Stimulated activated naive B cell treated with anti-CD40 and anti-IgM and Interleukin-4, amounts not matched to agents 10 μg/mL and 1 μg/mL and 100 μg/mL, for 72 hours (primary cell): ENCODE data around the gene ANO6.

ENCODE experiments used
- ATAC-seq, 2 donors: fragments of 150-1000 bp; cut with Tn5 transposase; replicated peaks; 2 replicates each; pipeline ENCODE4 v1.10.0; 2021; ENCODE audit warnings: moderate library complexity in 1 of 2
- DNase-seq: peaks from one replicate; pipeline ENCODE4 v3.0.0; 2021
- H3K27ac Mint-ChIP-seq: one replicate; pipeline ENCODE4 v1.8.0; 2022; ENCODE audit warnings: mild to moderate bottlenecking, mixed read lengths
- H3K27me3 Mint-ChIP-seq, 2 donors: one replicate each; pipeline ENCODE4 v1.8.0; 2022; ENCODE audit warnings: mixed read lengths in 2 of 2
- H3K36me3 Mint-ChIP-seq, 2 donors: one replicate each; pipeline ENCODE4 v1.8.0; 2022; ENCODE audit warnings: mixed read lengths in 2 of 2, mild to moderate bottlenecking in 1 of 2
- H3K4me1 Mint-ChIP-seq, 2 donors: one replicate each; pipeline ENCODE4 v1.8.0; 2022; ENCODE audit warnings: mixed read lengths in 2 of 2, mild to moderate bottlenecking in 1 of 2
- H3K4me3 Mint-ChIP-seq, 2 donors: one replicate each; pipeline ENCODE4 v1.8.0; 2022; ENCODE audit warnings: mild to moderate bottlenecking in 2 of 2, mixed read lengths in 2 of 2, moderate library complexity in 1 of 2
- H3K9me3 Mint-ChIP-seq, 2 donors: one replicate each; pipeline ENCODE4 v1.8.0; 2022; ENCODE audit warnings: mixed read lengths in 2 of 2, mild to moderate bottlenecking in 1 of 2

ANO6 gene

GRCh38 chr12:45263587-45263986, 47.7 kb downstream of the ANO6 start:
- no peaks in the 10 kb centered on the region for H3K27me3 Mint-ChIP-seq
- H3K4me3 Mint-ChIP-seq: no peak overlapping the region
- H3K27ac Mint-ChIP-seq: no peak overlapping the region
- H3K36me3 Mint-ChIP-seq: peaks cover 0 to 2% of the 10 kb centered on the region in 2 donors
- H3K9me3 Mint-ChIP-seq: no peaks in the 10 kb centered on the region
- DNase-seq: no peak
- no peak for ATAC-seq
- H3K4me1 Mint-ChIP-seq: peaks cover 1 to 4% of the 10 kb centered on the region in 2 donors

GRCh38 chr12:45268672-45269411, 52.9 kb downstream of the ANO6 start:
- DNase-seq (no peak), ATAC-seq (peak; percentile 65 to 68)
- Mint-ChIP-seq H3K4me1 (peaks cover 4 to 11% of the 10 kb centered on the region in 2 donors), H3K27ac (no peak overlapping the region), H3K27me3 (no peaks in the 10 kb centered on the region), H3K4me3 (no peak overlapping the region), H3K9me3 (no peaks in the 10 kb centered on the region), H3K36me3 (peaks cover 0 to 1% of the 10 kb centered on the region in 2 donors)

DNA sequence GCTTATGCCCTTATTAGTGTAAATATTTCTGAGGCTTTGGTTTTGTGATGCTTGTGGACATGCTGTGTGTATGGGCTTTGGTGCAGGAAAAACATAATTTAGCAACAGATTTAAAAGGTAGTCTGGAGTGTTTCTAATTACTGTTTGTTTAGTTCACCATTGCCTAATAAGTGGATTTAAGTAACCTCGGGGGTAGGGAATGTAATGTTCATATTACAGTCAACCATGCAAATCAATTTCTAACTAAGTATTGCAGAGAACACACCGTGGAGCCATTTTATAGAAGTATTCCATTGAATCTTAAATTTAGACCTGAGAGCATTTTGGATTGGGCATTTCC, 53.5 kb downstream of the ANO6 start:
- Mint-ChIP-seq H3K4me1 (peaks cover 3 to 11% of the 10 kb centered on the region in 2 donors), H3K27ac (no peak overlapping the region), H3K36me3 (peaks cover 0 to 1% of the 10 kb centered on the region in 2 donors), H3K4me3 (no peak overlapping the region), H3K9me3 (no peaks in the 10 kb centered on the region), H3K27me3 (no peaks in the 10 kb centered on the region)
- DNase-seq (no peak), ATAC-seq (no peak)

GRCh38 chr12:45270951-45271350, 55.1 kb downstream of the ANO6 start:
- Mint-ChIP-seq H3K27ac (no peak overlapping the region), H3K4me1 (peaks cover 3 to 11% of the 10 kb centered on the region in 2 donors), H3K4me3 (no peak overlapping the region), H3K36me3 (peaks cover 0 to 1% of the 10 kb centered on the region in 2 donors), H3K9me3 (no peaks in the 10 kb centered on the region), H3K27me3 (no peaks in the 10 kb centered on the region)
- DNase-seq (no peak), ATAC-seq (no peak)

DNA sequence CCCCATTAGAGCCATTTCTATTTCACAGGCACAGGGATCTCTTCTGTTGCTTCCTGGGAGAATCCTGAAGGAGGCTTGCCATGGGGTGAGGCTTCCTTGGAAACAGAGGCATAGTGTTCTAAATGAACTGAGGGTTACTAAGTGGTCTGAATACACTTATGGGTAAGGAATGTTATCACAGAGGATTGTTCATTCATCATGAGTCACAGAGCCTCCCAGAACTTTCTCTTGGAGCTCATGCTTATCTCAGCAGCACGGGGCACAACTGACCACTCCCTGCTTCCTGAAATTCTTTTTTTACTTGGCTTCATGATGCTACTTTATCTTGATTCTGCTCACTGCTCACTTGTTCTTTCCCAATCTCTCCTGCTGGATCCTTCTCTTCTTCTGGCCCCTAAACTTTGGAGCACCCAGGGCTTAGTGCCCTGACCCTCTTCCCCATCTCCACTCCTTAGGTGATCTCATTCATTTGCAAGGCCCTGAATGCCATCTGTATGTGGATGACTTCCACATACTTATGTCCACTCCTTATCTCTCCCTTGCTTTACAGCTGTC, 57.9 kb downstream of the ANO6 start:
- peaks cover 4 to 5% of the 10 kb centered on the region in 2 donors for H3K36me3 Mint-ChIP-seq
- no peak for DNase-seq
- H3K27ac Mint-ChIP-seq: no peak overlapping the region
- H3K9me3 Mint-ChIP-seq: no peaks in the 10 kb centered on the region
- H3K4me3 Mint-ChIP-seq: no peak overlapping the region
- ATAC-seq: no peak
- no peaks in the 10 kb centered on the region for H3K27me3 Mint-ChIP-seq
- peaks cover 5 to 7% of the 10 kb centered on the region in 2 donors for H3K4me1 Mint-ChIP-seq

- H3K27me3 Mint-ChIP-seq: no peaks in the 10 kb centered on the region
Observed at GRCh38 chr12:45276154-45276755, 60.4 kb downstream of the ANO6 start.

DNA sequence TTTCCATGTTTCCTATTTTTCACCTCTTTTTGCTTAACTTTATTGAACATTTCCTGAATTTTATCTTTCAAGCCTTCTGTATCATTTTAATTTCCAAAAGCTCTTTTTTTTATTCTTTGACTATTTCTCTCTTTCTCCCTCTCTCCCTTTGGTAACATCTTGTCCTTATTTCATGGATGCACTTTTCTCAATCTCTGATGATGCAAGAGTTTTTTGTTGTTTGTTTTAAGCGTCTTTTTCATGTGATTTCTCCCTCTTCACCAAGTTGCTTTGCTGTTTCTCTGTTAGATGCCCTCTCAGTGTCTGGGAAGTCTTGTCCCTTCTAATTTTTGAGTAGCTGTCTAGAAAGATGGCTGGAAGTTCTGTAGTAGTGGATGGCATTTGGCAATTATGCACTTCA, 62.6 kb downstream of the ANO6 start:
- Mint-ChIP-seq H3K27me3 (no peaks in the 10 kb centered on the region), H3K27ac (no peak overlapping the region), H3K9me3 (no peaks in the 10 kb centered on the region), H3K36me3 (peaks cover 9 to 19% of the 10 kb centered on the region in 2 donors), H3K4me1 (peaks cover 0 to 2% of the 10 kb centered on the region in 2 donors), H3K4me3 (no peak overlapping the region)
- no peak for ATAC-seq
- DNase-seq: no peak

More at GRCh38 chr12:45276154-45276755, 60.4 kb downstream of the ANO6 start:
- no peak for ATAC-seq
- Mint-ChIP-seq H3K9me3 (no peaks in the 10 kb centered on the region), H3K27ac (no peak overlapping the region), H3K4me3 (no peak overlapping the region), H3K36me3 (peaks cover 5 to 7% of the 10 kb centered on the region in 2 donors), H3K4me1 (peaks cover 0 to 2% of the 10 kb centered on the region in 2 donors)
- DNase-seq: no peak

- Mint-ChIP-seq H3K4me3 (no peak overlapping the region), H3K4me1 (peaks cover 2 to 4% of the 10 kb centered on the region in 2 donors), H3K9me3 (no peaks in the 10 kb centered on the region), H3K36me3 (peaks cover 9 to 19% of the 10 kb centered on the region in 2 donors), H3K27me3 (no peaks in the 10 kb centered on the region), H3K27ac (no peak overlapping the region)
- DNase-seq (no peak), ATAC-seq (no peak)
Observed at GRCh38 chr12:45279931-45280830, 64.3 kb downstream of the ANO6 start.

- no peaks in the 10 kb centered on the region for H3K9me3 Mint-ChIP-seq
- H3K4me1 Mint-ChIP-seq: peaks cover 4 to 15% of the 10 kb centered on the region in 2 donors
- no peak overlapping the region for H3K4me3 Mint-ChIP-seq
- no peak for ATAC-seq
- DNase-seq: no peak
- no peaks in the 10 kb centered on the region for H3K27me3 Mint-ChIP-seq
- H3K36me3 Mint-ChIP-seq: peaks cover 9 to 19% of the 10 kb centered on the region in 2 donors
- H3K27ac Mint-ChIP-seq: no peak overlapping the region
Observed at GRCh38 chr12:45281994-45282393, 66.1 kb downstream of the ANO6 start.

DNA sequence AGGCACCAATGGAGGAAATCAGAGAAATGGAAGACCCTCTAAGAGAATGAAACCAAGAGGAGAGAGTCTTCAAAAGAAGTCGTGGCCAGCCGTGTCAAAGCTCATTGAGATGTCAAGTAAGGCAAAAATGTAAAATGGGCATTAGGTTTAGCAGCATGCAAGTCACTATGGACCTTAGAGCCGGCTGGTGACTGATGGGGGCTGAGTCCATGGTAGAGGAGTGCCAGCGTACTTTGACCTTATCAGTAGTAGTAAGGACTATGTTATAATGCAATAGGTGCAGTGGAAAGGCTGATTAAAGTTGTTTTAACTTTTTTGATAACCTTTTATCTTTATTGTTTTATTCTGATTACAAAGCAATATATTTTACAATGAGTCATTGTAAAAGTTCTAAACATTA, 66.5 kb downstream of the ANO6 start:
- no peaks in the 10 kb centered on the region for H3K27me3 Mint-ChIP-seq
- H3K9me3 Mint-ChIP-seq: no peaks in the 10 kb centered on the region
- H3K36me3 Mint-ChIP-seq: peaks cover 9 to 19% of the 10 kb centered on the region in 2 donors
- no peak overlapping the region for H3K27ac Mint-ChIP-seq
- H3K4me1 Mint-ChIP-seq: peaks cover 4 to 16% of the 10 kb centered on the region in 2 donors
- no peak for DNase-seq
- H3K4me3 Mint-ChIP-seq: no peak overlapping the region
- no peak for ATAC-seq

- H3K27me3 Mint-ChIP-seq: no peaks in the 10 kb centered on the region
- H3K27ac Mint-ChIP-seq: no peak overlapping the region
- ATAC-seq (no peak), DNase-seq (no peak)
- no peak overlapping the region for H3K4me3 Mint-ChIP-seq
- H3K9me3 Mint-ChIP-seq: no peaks in the 10 kb centered on the region
- peaks cover 7 to 14% of the 10 kb centered on the region in 2 donors for H3K36me3 Mint-ChIP-seq
- peaks cover 3 to 18% of the 10 kb centered on the region in 2 donors for H3K4me1 Mint-ChIP-seq
Observed at GRCh38 chr12:45284096-45284901, 68.4 kb downstream of the ANO6 start.

- Mint-ChIP-seq H3K4me1 (peaks cover 3 to 26% of the 10 kb centered on the region in 2 donors), H3K27me3 (no peaks in the 10 kb centered on the region), H3K27ac (no peak overlapping the region), H3K4me3 (no peak overlapping the region), H3K9me3 (no peaks in the 10 kb centered on the region), H3K36me3 (peaks cover 5 to 15% of the 10 kb centered on the region in 2 donors)
- no peak for ATAC-seq
- DNase-seq: no peak
Observed at GRCh38 chr12:45285717-45286116, 69.8 kb downstream of the ANO6 start.

DNA sequence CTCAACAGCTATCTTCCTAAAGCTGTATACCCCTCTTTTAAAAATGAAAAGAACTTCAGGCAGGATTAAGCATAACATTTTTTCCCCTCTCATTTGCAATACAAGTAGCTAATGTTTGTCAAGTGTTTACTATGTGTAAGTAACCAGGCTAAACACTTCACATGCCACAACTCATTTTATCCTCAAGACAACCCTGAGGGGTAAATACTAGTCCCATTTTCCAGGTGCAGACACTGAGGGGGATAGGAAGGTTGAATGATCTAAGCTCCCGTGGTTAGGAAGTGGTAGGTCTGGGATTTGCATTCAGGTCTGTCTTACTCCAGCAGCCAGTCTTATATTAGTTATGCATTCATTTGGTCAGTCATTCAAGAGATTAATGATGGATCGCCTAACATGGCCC, 70.7 kb downstream of the ANO6 start:
- no peaks in the 10 kb centered on the region for H3K27me3 Mint-ChIP-seq
- H3K36me3 Mint-ChIP-seq: peaks cover 3 to 14% of the 10 kb centered on the region in 2 donors
- no peaks in the 10 kb centered on the region for H3K9me3 Mint-ChIP-seq
- DNase-seq (no peak), ATAC-seq (no peak)
- no peak overlapping the region for H3K4me3 Mint-ChIP-seq
- H3K27ac Mint-ChIP-seq: no peak overlapping the region
- H3K4me1 Mint-ChIP-seq: peaks cover 6 to 35% of the 10 kb centered on the region in 2 donors
